Esophagus squamous epithelium (tissue), 4 donors: Measurements from ENCODE around the gene NR3C2.

Experiments used
- CTCF ChIP-seq, 6 experiments: fragments of 450-650 bp in 4 of 6; fragments of 200-600 bp in 2 of 6; sonication (generic) in 2 of 6; IDR thresholded peaks; one replicate each; pipeline ENCODE4 v1.5.1; 2016 to 2019; ENCODE audit warnings: antibody characterized with exemption in 6 of 6, mild to moderate bottlenecking in 4 of 6, moderate library complexity in 4 of 6
- POLR2A ChIP-seq, 4 donors: fragments of 450-650 bp; IDR thresholded peaks; one replicate each; pipeline ENCODE4 v1.6.1; 2017; ENCODE audit warnings: antibody characterized with exemption in 4 of 4, mild to moderate bottlenecking in 4 of 4, moderate library complexity in 3 of 4

- TF ChIP-seq CTCF (IDR thresholded peaks at IDR 0.05) = no peak
- no peak for TF ChIP-seq POLR2A (IDR thresholded peaks at IDR 0.05)
Observed at GRCh38 chr4:148283665-148284064, 158.5 kb downstream of the NR3C2 start.
